HEK293 (cell line): ENCODE measurements around the gene COX7B2.

ENCODE experiments used
- CTCF ChIA-PET: fragments of 350-600 bp; formaldehyde crosslinking; extraction: SDS; loops from one replicate; lab custom pipeline; 2021; ENCODE audit warnings: antibody characterized with exemption; lab: Yijun Ruan, JAX
- POLR2A ChIA-PET: fragments of 300-600 bp; formaldehyde crosslinking; extraction: SDS; loops from one replicate; lab custom pipeline; 2020; ENCODE audit warnings: antibody characterized with exemption, inconsistent platforms; lab: Yijun Ruan, JAX
- H3K27ac ChIP-seq: fragments of 200-500 bp; sonication (Bioruptor generic); 2 replicates; pipeline ENCODE4 v1.5.1; 2014; ENCODE audit warnings: low read depth, low read length, control low read depth, inconsistent platforms; ENCODE audit errors: extremely low read depth
- H3K36me3 ChIP-seq, 2 experiments: fragments of 200-500 bp in 1 of 2; sonication (Bioruptor generic) in 1 of 2; 1 replicate in 1 of 2; 2 replicates in 1 of 2; pipeline ENCODE4 v1.5.1; 2014 to 2017; ENCODE audit warnings: inconsistent platforms in 2 of 2, low read length in 2 of 2; ENCODE audit not compliant: control insufficient read depth in 2 of 2, insufficient read depth in 1 of 2
- H3K4me1 ChIP-seq: fragments of 200-500 bp; sonication (Bioruptor generic); 2 replicates; pipeline ENCODE4 v1.5.1; 2014; ENCODE audit warnings: mild to moderate bottlenecking, low read length, inconsistent platforms; ENCODE audit not compliant: control insufficient read depth, insufficient read depth
- H3K4me3 ChIP-seq: 2 replicates; pipeline ENCODE4 v1.5.1; 2011; ENCODE audit warnings: low read depth, mild to moderate bottlenecking, control low read depth, low read length, moderate library complexity
- H3K9me3 ChIP-seq: fragments of 200-500 bp; sonication (Bioruptor generic); 2 replicates; pipeline ENCODE4 v1.5.1; 2014; ENCODE audit warnings: low read depth, low read length, inconsistent platforms; ENCODE audit not compliant: control insufficient read depth, insufficient read depth
- KLF7 ChIP-seq: fragments of 450-650 bp; formaldehyde crosslinking; IDR thresholded peaks from 2 replicates; pipeline ENCODE4 v1.5.1; 2016; ENCODE audit warnings: missing biosample characterization, missing genetic modification characterization, borderline replicate concordance
- MEIS1 ChIP-seq: sonication (generic); formaldehyde crosslinking; IDR thresholded peaks from 2 replicates; pipeline ENCODE4 v1.8.1; 2022; ENCODE audit warnings: missing genetic modification reagents, mild to moderate bottlenecking, borderline replicate concordance
- PBX3 ChIP-seq: sonication (generic); formaldehyde crosslinking; IDR thresholded peaks from 2 replicates; pipeline ENCODE4 v1.8.1; 2022; ENCODE audit warnings: mild to moderate bottlenecking, moderate library complexity, missing genetic modification reagents
- RBAK ChIP-seq: fragments of 450-650 bp; formaldehyde crosslinking; IDR thresholded peaks from 2 replicates; pipeline ENCODE4 v1.5.1; 2016; ENCODE audit warnings: missing biosample characterization, missing genetic modification characterization
- SP7 ChIP-seq: fragments of 450-650 bp; formaldehyde crosslinking; IDR thresholded peaks from 2 replicates; pipeline ENCODE4 v1.5.1; 2016; ENCODE audit warnings: missing biosample characterization, missing genetic modification characterization
- ZBTB1 ChIP-seq: fragments of 450-650 bp; formaldehyde crosslinking; IDR thresholded peaks from 2 replicates; pipeline ENCODE4 v1.5.1; 2016; ENCODE audit warnings: missing biosample characterization, missing genetic modification characterization
- ZBTB10 ChIP-seq: fragments of 450-650 bp; formaldehyde crosslinking; IDR thresholded peaks from 2 replicates; pipeline ENCODE4 v1.5.1; 2016; ENCODE audit warnings: missing biosample characterization, missing genetic modification characterization
- ZBTB20 ChIP-seq: fragments of 450-650 bp; formaldehyde crosslinking; IDR thresholded peaks from 2 replicates; pipeline ENCODE4 v1.5.1; 2016; ENCODE audit warnings: missing biosample characterization, missing genetic modification characterization
- ZFP41 ChIP-seq: fragments of 450-650 bp; formaldehyde crosslinking; IDR thresholded peaks from 2 replicates; pipeline ENCODE4 v1.5.1; 2016; ENCODE audit warnings: missing biosample characterization, missing genetic modification characterization, borderline replicate concordance
- ZNF10 ChIP-seq: fragments of 450-650 bp; formaldehyde crosslinking; IDR thresholded peaks from 2 replicates; pipeline ENCODE4 v1.5.1; 2017; ENCODE audit warnings: missing biosample characterization, missing genetic modification characterization
- ZNF112 ChIP-seq: fragments of 450-650 bp; formaldehyde crosslinking; IDR thresholded peaks from 2 replicates; pipeline ENCODE4 v1.5.0; 2017; ENCODE audit warnings: missing biosample characterization, missing genetic modification characterization
- ZNF155 ChIP-seq: fragments of 450-650 bp; formaldehyde crosslinking; IDR thresholded peaks from 2 replicates; pipeline ENCODE4 v1.5.1; 2016; ENCODE audit warnings: missing biosample characterization, missing genetic modification characterization
- ZNF157 ChIP-seq: fragments of 450-650 bp; formaldehyde crosslinking; IDR thresholded peaks from 2 replicates; pipeline ENCODE4 v1.5.1; 2016; ENCODE audit warnings: missing biosample characterization, missing genetic modification characterization
- ZNF16 ChIP-seq: fragments of 450-650 bp; formaldehyde crosslinking; IDR thresholded peaks from 2 replicates; pipeline ENCODE4 v1.5.1; 2016; ENCODE audit warnings: low read depth, missing biosample characterization, missing genetic modification characterization
- ZNF175 ChIP-seq: fragments of 450-650 bp; formaldehyde crosslinking; IDR thresholded peaks from 2 replicates; pipeline ENCODE4 v1.5.1; 2016; ENCODE audit warnings: missing biosample characterization, missing genetic modification characterization
- ZNF19 ChIP-seq: fragments of 450-650 bp; formaldehyde crosslinking; IDR thresholded peaks from 2 replicates; pipeline ENCODE4; 2016; ENCODE audit warnings: missing biosample characterization, missing genetic modification characterization, low read depth
- ZNF211 ChIP-seq: fragments of 450-650 bp; formaldehyde crosslinking; IDR thresholded peaks from 2 replicates; pipeline ENCODE4 v1.5.1; 2016; ENCODE audit warnings: low read depth, missing biosample characterization, missing genetic modification characterization
- ZNF274 ChIP-seq, 2 experiments: fragments of 200-500 bp in 1 of 2; fragments of 450-650 bp in 1 of 2; sonication (Bioruptor generic) in 1 of 2; formaldehyde crosslinking in 1 of 2; IDR thresholded peaks; 2 replicates each; pipeline versions ENCODE4 v1.5.1 to v1.6.1; 2014 to 2016; ENCODE audit warnings: borderline replicate concordance in 1 of 2, inconsistent platforms in 1 of 2, low read length in 1 of 2, missing biosample characterization in 1 of 2, missing genetic modification characterization in 1 of 2
- ZNF280C ChIP-seq: fragments of 450-650 bp; formaldehyde crosslinking; IDR thresholded peaks from 2 replicates; pipeline ENCODE4 v1.5.1; 2016; ENCODE audit warnings: missing biosample characterization, missing genetic modification characterization
- ZNF335 ChIP-seq: fragments of 450-650 bp; formaldehyde crosslinking; conservative IDR thresholded peaks from 2 replicates; pipeline ENCODE4 v1.5.1; 2016; ENCODE audit warnings: missing biosample characterization, missing genetic modification characterization
- ZNF510 ChIP-seq: fragments of 450-650 bp; formaldehyde crosslinking; IDR thresholded peaks from 2 replicates; pipeline ENCODE4 v1.5.1; 2018; ENCODE audit warnings: mild to moderate bottlenecking, missing genetic modification characterization, missing biosample characterization; ENCODE audit not compliant: insufficient replicate concordance
- ZNF560 ChIP-seq: fragments of 450-650 bp; formaldehyde crosslinking; IDR thresholded peaks from 2 replicates; pipeline ENCODE4 v1.5.1; 2017; ENCODE audit warnings: missing biosample characterization, missing genetic modification characterization, borderline replicate concordance
- ZNF626 ChIP-seq: fragments of 450-650 bp; sonication (Bioruptor Pico); formaldehyde crosslinking; IDR thresholded peaks from 2 replicates; pipeline ENCODE4 v1.5.1; 2018; ENCODE audit warnings: missing biosample characterization, missing genetic modification characterization, inconsistent platforms
- ZNF670 ChIP-seq: fragments of 450-650 bp; formaldehyde crosslinking; IDR thresholded peaks from 2 replicates; pipeline ENCODE4 v1.5.1; 2016; ENCODE audit warnings: missing biosample characterization, missing genetic modification characterization, low read depth
- ZNF777 ChIP-seq: fragments of 450-650 bp; formaldehyde crosslinking; IDR thresholded peaks from 2 replicates; pipeline ENCODE4 v1.5.1; 2017; ENCODE audit warnings: missing biosample characterization, missing genetic modification characterization, borderline replicate concordance
- ZNF785 ChIP-seq: fragments of 450-650 bp; formaldehyde crosslinking; IDR thresholded peaks from 2 replicates; pipeline ENCODE4 v1.5.1; 2016; ENCODE audit warnings: missing biosample characterization, missing genetic modification characterization
- ZSCAN23 ChIP-seq: fragments of 450-650 bp; formaldehyde crosslinking; IDR thresholded peaks from 2 replicates; pipeline ENCODE4 v1.5.1; 2016; ENCODE audit warnings: missing biosample characterization, missing genetic modification characterization

Gene COX7B2

GRCh38 chr4:46954643-46955042 lies 45.6 kb upstream of the COX7B2 start:
- H3K4me3 ChIP-seq: no peak overlapping the region
- H3K9me3 ChIP-seq: no peaks in the 10 kb centered on the region
- CTCF ChIA-PET: no interaction called here
- no peaks in the 10 kb centered on the region for H3K36me3 ChIP-seq
- H3K27ac ChIP-seq: no peak overlapping the region
- POLR2A ChIA-PET: no interaction called here
- H3K4me1 ChIP-seq: no peaks in the 10 kb centered on the region
- no peak for TF ChIP-seq ZNF670 (tag by site-specific recombination)
- TF ChIP-seq ZNF157: no peak
- no peak for TF ChIP-seq ZBTB1
- TF ChIP-seq ZNF19: no peak
- TF ChIP-seq ZNF560: no peak
- TF ChIP-seq PBX3: no peak
- TF ChIP-seq ZNF785 (tag by site-specific recombination): no peak
- no peak for TF ChIP-seq MEIS1 (CRISPR knock-in tag)
- no peak for TF ChIP-seq ZFP41 (tag by site-specific recombination)
- TF ChIP-seq ZBTB10 (tag by site-specific recombination): no peak
- no peak for TF ChIP-seq ZNF16 (tag by site-specific recombination)
- TF ChIP-seq ZNF10 (tag by site-specific recombination): no peak
- TF ChIP-seq RBAK (tag by site-specific recombination): no peak
- TF ChIP-seq ZNF155 (tag by site-specific recombination): no peak
- TF ChIP-seq ZNF274 (IDR thresholded peaks at IDR 0.05; ENCODE audit: low read length): no peak
- no peak for TF ChIP-seq ZNF274 (tag by site-specific recombination; IDR thresholded peaks at IDR 0.05; ENCODE audit: borderline replicate concordance)
- TF ChIP-seq ZNF280C (tag by site-specific recombination): no peak

GRCh38 chr4:46953564-46953963 lies 44.5 kb upstream of the COX7B2 start:
- no peaks in the 10 kb centered on the region for H3K4me1 ChIP-seq
- POLR2A ChIA-PET: no interaction called here
- H3K4me3 ChIP-seq: no peak overlapping the region
- H3K36me3 ChIP-seq: no peaks in the 10 kb centered on the region
- H3K27ac ChIP-seq: no peak overlapping the region
- CTCF ChIA-PET: no interaction called here
- TF ChIP-seq ZNF112 (tag by site-specific recombination) (no peak), ZSCAN23 (no peak), ZNF157 (no peak), ZNF175 (no peak), ZNF335 (tag by site-specific recombination) (no peak), ZNF211 (tag by site-specific recombination) (no peak), ZBTB20 (tag by site-specific recombination) (no peak), ZNF777 (tag by site-specific recombination) (no peak), SP7 (tag by site-specific recombination) (no peak), ZNF510 (tag by site-specific recombination) (no peak), ZNF280C (tag by site-specific recombination) (no peak), ZNF626 (no peak), KLF7 (tag by site-specific recombination) (no peak)
- TF ChIP-seq, all 188 proteins: peak for 0
- no peaks in the 10 kb centered on the region for H3K9me3 ChIP-seq
